ENCODE data around the gene SORCS2.

DNA sequence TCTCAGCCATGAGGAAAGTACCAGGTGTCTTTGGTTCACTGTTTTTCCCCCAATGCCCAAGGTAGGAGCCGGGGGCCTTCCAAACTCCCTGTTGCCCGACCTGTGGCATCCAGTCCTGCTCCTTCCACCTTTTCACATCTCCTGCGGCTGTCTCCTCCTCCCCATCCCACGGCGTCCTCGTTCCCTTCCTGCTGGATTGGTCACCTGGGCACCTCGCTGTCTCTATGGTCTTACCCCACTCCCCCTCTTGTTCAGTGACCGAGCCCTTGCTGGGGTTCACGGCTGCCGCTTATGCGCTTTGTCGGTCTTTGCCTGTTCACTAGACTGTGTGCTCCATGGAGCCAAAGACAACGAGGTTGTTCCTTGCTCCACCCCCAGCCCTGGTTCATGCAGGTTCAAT lies 431.1 kb downstream of the SORCS2 start:
- no peak for TF ChIP-seq POLR2AphosphoS5 (IDR thresholded peaks at IDR 0.05; ENCODE audit: borderline replicate concordance, low read depth, low read length)
- TF ChIP-seq EZH2 (IDR thresholded peaks at IDR 0.05), result no peak

Measured in SK-N-MC (cell line).